ENCODE measurements around the gene TMEM272.
"Not testable (repeated sequence)": the region's sequence is repeated elsewhere in the genome, so short reads cannot be mapped to it uniquely, and the experiment has no call there.

The TMEM272 gene

DNA sequence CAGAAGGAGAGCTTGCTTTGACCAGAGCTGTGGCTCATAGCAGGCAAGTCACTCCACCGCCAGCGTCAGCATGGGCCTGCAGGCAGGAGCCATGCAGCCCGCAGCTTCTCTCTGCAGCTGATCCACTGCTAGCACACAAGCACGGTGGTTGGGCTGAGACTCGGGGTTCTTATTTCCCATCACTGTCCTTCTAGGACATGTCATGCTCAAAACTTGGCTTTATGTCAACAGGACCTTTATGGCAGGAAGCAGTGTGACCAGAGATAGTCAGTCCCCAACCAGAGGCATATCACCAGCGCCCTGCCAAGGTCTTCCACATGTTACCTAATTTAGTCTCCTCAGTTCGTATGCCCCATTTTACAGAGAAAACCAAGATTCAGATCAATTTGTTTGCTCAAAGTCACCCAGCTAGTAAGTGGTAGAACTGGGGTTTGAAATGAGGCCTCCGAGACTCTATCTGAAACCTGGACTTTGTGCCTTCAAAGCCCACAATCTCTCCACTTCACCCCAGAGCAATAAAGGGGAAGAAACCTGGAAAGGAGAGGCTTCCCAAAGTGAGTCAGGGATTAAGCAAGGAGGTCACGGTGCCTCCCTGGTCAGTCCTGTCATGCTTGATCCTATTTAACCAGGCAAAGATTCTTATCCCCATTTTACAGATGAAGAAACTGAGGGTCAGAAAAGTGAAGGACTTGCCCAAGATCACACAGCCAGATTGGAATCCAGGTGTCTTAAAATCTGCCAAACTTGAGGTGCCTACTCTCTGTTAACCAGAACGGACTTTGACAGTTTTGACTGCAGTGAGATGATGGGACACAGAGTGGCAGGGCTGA is 5.1 kb downstream of the TMEM272 start:
- Histone ChIP-seq H3K9ac (ENCODE audit: low read depth, low read length) (no peak overlapping the region), H3K4me1 (ENCODE audit: insufficient read depth, low read length) (no peaks in the 10 kb centered on the region), H3K9me3 (ENCODE audit: control insufficient read depth, insufficient read depth, low read length) (no peaks in the 10 kb centered on the region), H3K36me3 (ENCODE audit: insufficient read depth, low read length) (no peaks in the 10 kb centered on the region)

- H3K4me1 ChIP-seq (ENCODE audit: insufficient read depth, low read length) = no peaks in the 10 kb centered on the region
- H3K36me3 ChIP-seq (ENCODE audit: insufficient read depth, low read length) = no peaks in the 10 kb centered on the region
- no peaks in the 10 kb centered on the region for H3K9me3 ChIP-seq (ENCODE audit: control insufficient read depth, insufficient read depth, low read length)
- H3K9ac ChIP-seq (ENCODE audit: low read depth, low read length) = no peak overlapping the region
These were observed 6.6 kb downstream of the TMEM272 start for GRCh38 chr13:51838240-51838846.

GRCh38 chr13:51837016-51837415 is 8.0 kb downstream of the TMEM272 start:
- Histone ChIP-seq H3K4me1 (ENCODE audit: insufficient read depth, low read length) (no peaks in the 10 kb centered on the region), H3K9ac (ENCODE audit: low read depth, low read length) (no peak overlapping the region), H3K36me3 (ENCODE audit: insufficient read depth, low read length) (no peaks in the 10 kb centered on the region), H3K9me3 (ENCODE audit: control insufficient read depth, insufficient read depth, low read length) (no peaks in the 10 kb centered on the region)

GRCh38 chr13:51834581-51835171 is 10.3 kb downstream of the TMEM272 start:
- no peak overlapping the region for H3K9ac ChIP-seq (ENCODE audit: low read depth, low read length)
- no peaks in the 10 kb centered on the region for H3K36me3 ChIP-seq (ENCODE audit: insufficient read depth, low read length)
- no peaks in the 10 kb centered on the region for H3K9me3 ChIP-seq (ENCODE audit: control insufficient read depth, insufficient read depth, low read length)
- H3K4me1 ChIP-seq (ENCODE audit: insufficient read depth, low read length) = no peaks in the 10 kb centered on the region

DNA sequence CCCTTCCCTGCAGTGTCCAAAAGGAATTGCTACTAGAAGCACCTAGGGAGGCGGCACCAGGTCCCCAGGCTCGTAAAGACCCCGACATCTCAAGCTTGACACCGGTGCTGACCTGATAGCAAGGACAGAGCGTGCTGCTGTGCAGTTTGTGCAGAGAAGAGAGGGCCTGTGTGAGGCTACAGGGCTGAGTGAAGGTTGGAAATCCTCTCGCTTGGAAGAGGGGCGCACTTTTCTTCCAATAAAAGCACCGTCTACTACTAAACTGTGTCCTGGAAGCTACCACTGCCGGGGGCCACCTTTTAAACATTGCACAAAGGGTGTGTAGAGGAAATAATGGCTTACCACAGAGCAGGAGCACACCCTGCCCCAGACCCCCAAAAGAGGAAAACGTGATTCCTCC is 11.0 kb downstream of the TMEM272 start:
- Histone ChIP-seq H3K4me1 (ENCODE audit: insufficient read depth, low read length) (no peaks in the 10 kb centered on the region), H3K9me3 (ENCODE audit: control insufficient read depth, insufficient read depth, low read length) (no peaks in the 10 kb centered on the region), H3K36me3 (ENCODE audit: insufficient read depth, low read length) (no peaks in the 10 kb centered on the region), H3K9ac (ENCODE audit: low read depth, low read length) (no peak overlapping the region)

DNA sequence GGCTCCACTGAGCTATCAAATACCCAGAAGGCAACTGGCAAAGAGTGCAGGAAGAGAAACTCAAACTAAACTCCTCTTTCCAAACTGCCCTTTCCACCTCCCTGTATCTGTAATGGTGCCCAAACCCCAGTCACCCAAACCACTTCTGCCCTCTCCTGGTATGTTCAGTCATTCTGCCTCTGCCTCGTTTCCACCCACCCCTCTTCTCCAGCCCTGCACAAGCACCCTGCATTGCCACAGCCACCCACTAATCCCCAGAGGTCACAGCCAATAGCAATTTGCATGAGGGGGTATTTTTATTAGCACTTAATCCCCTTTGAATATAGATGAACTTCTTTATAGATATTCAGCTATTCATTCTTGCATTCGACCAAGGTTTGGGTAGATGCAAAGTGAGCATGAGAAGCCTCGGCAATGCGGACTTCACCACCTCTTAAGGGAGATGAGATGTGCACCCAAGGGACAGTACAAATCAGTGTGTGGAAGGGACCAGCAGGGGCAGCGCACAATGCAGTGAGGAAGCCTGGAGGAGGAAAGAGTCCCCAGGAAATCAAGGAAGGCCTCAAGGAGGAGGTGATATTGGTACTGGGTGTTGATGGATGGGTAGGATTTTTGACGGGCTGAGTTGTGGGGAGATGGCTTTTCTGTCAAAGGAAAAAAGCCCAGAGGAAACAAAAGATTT is 12.4 kb downstream of the TMEM272 start:
- no peaks in the 10 kb centered on the region for H3K9me3 ChIP-seq (ENCODE audit: control insufficient read depth, insufficient read depth, low read length)
- no peak overlapping the region for H3K9ac ChIP-seq (ENCODE audit: low read depth, low read length)
- no peaks in the 10 kb centered on the region for H3K4me1 ChIP-seq (ENCODE audit: insufficient read depth, low read length)
- H3K36me3 ChIP-seq (ENCODE audit: insufficient read depth, low read length) = no peaks in the 10 kb centered on the region

DNA sequence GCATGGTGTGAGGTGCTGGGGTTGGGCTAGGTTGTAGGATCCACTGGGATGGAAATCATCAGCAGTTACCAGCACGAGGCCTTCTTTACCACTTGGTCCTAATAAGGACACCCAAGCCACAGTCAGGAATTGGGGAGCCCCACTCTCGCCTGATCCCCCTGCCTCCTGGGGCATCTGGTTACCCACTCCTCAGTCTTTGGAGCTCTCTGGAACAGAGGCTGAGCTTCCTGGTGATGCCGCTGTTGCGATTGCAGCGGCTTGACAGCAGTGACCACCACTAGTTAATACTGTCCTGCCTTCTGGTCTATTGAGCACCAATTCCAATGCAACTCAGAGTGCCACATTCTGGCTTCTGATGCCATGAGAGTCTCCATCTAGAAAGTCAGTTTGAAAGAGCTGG is 13.5 kb downstream of the TMEM272 start:
- H3K9ac ChIP-seq (ENCODE audit: low read depth, low read length) = no peak overlapping the region
- no peaks in the 10 kb centered on the region for H3K9me3 ChIP-seq (ENCODE audit: control insufficient read depth, insufficient read depth, low read length)
- H3K36me3 ChIP-seq (ENCODE audit: insufficient read depth, low read length) = no peaks in the 10 kb centered on the region
- H3K4me1 ChIP-seq (ENCODE audit: insufficient read depth, low read length) = no peaks in the 10 kb centered on the region

- Histone ChIP-seq H3K9ac (ENCODE audit: low read depth, low read length) (no peak overlapping the region), H3K36me3 (ENCODE audit: insufficient read depth, low read length) (no peaks in the 10 kb centered on the region), H3K9me3 (ENCODE audit: control insufficient read depth, insufficient read depth, low read length) (no peaks in the 10 kb centered on the region), H3K4me1 (ENCODE audit: insufficient read depth, low read length) (peaks cover 6% of the 10 kb centered on the region)
These were observed 15.4 kb downstream of the TMEM272 start for GRCh38 chr13:51829568-51829899.

DNA sequence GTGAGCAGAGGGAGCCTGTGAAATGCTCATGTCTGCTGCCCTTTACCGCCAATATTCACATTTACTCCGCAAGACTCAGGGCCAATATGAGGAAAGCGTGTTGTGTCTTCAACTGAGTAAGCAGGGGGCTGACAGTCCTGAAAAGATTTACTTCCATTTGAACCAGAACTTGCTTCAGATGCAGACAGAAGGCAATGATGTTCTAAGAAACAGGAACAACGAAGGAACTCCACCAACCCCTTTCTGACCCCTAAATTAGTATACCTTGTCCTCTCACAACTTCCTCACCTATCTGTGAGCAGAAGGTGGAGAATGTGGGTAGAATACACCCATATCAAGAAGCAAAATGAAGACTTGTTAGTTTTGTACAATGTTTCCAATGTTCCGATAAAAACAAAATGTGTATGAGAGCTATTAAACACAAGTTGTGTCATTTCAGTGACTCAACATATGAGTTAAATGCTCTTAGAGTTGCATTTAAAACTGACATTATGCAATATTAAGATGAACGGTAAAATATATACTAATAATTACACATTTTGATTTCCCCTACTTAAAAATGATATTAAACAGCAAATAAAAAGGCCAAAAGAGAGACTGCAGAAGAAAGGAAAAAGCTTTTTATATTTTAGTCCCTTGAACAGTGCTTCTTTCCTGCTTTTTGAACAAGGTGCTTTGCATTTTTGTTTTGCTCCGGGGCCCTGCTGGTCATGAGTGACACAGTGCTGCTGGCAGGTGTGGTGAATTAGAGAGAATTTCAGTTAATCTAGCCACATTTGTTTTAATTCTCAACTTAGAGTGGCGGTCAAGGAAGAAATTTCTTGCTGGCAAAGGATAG is 16.0 kb downstream of the TMEM272 start:
- Histone ChIP-seq H3K36me3 (ENCODE audit: insufficient read depth, low read length) (no peaks in the 10 kb centered on the region), H3K4me1 (ENCODE audit: insufficient read depth, low read length) (peaks cover 6% of the 10 kb centered on the region), H3K9me3 (ENCODE audit: control insufficient read depth, insufficient read depth, low read length) (no peaks in the 10 kb centered on the region), H3K9ac (ENCODE audit: low read depth, low read length) (no peak overlapping the region)

DNA sequence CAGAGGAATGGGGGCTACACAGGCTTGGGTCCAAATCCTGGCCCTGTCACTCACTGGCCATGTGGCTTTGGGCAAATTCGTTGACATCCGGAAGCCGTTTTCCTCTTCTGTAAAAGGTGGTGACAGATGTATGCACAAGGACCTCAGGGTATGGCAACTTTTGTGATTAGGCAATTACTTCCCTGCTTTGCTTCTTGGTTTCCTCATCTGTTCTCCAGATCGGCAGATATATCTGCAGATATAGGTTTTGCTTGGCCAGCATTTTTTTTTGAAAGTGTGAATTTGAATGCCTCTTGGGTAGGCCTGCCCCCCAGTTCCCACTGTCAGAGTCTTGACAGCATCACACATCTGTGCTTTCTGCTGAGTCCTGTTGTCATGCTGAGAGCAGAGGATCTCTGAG is 17.7 kb downstream of the TMEM272 start:
- peaks cover 6% of the 10 kb centered on the region for H3K4me1 ChIP-seq (ENCODE audit: insufficient read depth, low read length)
- H3K36me3 ChIP-seq (ENCODE audit: insufficient read depth, low read length) = no peaks in the 10 kb centered on the region
- H3K9ac ChIP-seq (ENCODE audit: low read depth, low read length) = no peak overlapping the region

DNA sequence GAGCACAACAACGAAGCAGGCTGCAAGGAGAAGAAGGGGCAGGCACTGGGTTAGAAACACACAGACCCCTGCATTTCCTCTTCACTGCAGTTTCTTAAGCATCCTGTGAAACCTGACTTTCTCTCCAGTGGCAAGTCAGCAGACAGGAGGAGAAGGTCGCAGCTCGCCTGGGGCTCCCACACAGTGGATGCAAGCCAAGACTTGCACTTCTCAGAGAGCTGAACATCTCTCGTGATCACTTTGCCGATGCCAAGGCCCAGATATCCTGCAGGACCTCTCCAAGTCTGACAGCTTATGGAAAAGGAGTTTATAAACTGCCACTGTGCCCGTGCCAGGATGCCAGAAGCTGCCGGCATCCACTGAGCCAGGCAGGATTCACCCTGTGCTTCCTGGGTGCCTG is 18.4 kb downstream of the TMEM272 start:
- peaks cover 6% of the 10 kb centered on the region for H3K4me1 ChIP-seq (ENCODE audit: insufficient read depth, low read length)

More for the DNA sequence above, 17.7 kb downstream of the TMEM272 start:
- no peaks in the 10 kb centered on the region for H3K9me3 ChIP-seq (ENCODE audit: control insufficient read depth, insufficient read depth, low read length)

GRCh38 chr13:51825681-51826254 is 19.2 kb downstream of the TMEM272 start:
- no peak overlapping the region for H3K9ac ChIP-seq (ENCODE audit: low read depth, low read length)
- no peaks in the 10 kb centered on the region for H3K9me3 ChIP-seq (ENCODE audit: control insufficient read depth, insufficient read depth, low read length)
- H3K4me1 ChIP-seq (ENCODE audit: insufficient read depth, low read length) = peaks cover 6% of the 10 kb centered on the region
- no peaks in the 10 kb centered on the region for H3K36me3 ChIP-seq (ENCODE audit: insufficient read depth, low read length)

More for the DNA sequence above, 18.4 kb downstream of the TMEM272 start:
- H3K9me3 ChIP-seq (ENCODE audit: control insufficient read depth, insufficient read depth, low read length) = no peaks in the 10 kb centered on the region
- no peaks in the 10 kb centered on the region for H3K36me3 ChIP-seq (ENCODE audit: insufficient read depth, low read length)
- H3K9ac ChIP-seq (ENCODE audit: low read depth, low read length) = no peak overlapping the region

DNA sequence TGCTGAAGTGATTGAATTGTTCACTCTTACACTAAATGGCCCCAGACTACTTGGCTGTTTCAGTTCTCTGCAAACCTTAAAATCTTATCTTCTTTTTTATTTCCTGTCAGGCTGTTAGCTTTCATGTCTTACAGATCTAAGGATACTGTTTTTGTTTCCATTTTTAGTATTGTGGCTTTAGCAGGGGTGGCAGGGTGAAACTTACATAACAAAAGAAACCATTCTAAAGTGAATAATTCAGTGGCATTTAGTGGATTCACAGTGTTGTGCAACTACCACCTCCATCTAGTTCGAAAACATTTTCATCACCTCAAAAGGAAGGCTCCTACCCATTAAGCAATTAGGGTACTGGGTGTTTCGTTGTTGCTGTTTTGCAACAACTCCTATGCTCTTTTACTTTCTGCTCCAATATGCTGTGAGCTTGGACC is 19.8 kb downstream of the TMEM272 start:
- Histone ChIP-seq H3K9ac (ENCODE audit: low read depth, low read length) (no peak overlapping the region), H3K4me1 (ENCODE audit: insufficient read depth, low read length) (peaks cover 6% of the 10 kb centered on the region), H3K9me3 (ENCODE audit: control insufficient read depth, insufficient read depth, low read length) (no peaks in the 10 kb centered on the region), H3K36me3 (ENCODE audit: insufficient read depth, low read length) (no peaks in the 10 kb centered on the region)

- not testable (repeated sequence) for H3K9me3 ChIP-seq (ENCODE audit: control insufficient read depth, insufficient read depth, low read length); H3K4me1 ChIP-seq (ENCODE audit: insufficient read depth, low read length); H3K36me3 ChIP-seq (ENCODE audit: insufficient read depth, low read length); H3K9ac ChIP-seq (ENCODE audit: low read depth, low read length)
These were observed 20.3 kb downstream of the TMEM272 start for GRCh38 chr13:51824712-51825111.
